ENCODE measurements around the gene ZBTB33.

ZBTB33 gene

DNA sequence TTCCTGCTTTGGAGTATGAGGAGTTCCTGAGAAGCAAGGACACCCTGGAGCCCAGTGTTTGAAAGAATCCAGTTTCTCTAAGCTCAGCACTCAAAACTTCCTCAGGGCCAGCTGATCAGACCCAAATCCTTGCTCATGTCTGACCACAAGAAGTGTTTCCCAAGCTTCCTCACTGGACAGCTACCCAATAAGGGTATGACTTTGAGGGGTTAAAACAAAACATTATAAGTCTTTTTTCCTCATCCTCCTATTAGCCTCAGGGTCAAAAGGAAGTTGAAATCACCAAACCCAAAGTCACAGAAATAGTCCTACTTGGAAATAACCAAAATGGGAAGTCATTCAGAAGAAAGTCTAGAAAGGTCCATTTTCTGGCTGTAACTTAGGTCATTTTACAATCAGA, 13.7 kb downstream of the ZBTB33 start:
- no peak for DNase-seq (ENCODE audit: low spot score)

DNA sequence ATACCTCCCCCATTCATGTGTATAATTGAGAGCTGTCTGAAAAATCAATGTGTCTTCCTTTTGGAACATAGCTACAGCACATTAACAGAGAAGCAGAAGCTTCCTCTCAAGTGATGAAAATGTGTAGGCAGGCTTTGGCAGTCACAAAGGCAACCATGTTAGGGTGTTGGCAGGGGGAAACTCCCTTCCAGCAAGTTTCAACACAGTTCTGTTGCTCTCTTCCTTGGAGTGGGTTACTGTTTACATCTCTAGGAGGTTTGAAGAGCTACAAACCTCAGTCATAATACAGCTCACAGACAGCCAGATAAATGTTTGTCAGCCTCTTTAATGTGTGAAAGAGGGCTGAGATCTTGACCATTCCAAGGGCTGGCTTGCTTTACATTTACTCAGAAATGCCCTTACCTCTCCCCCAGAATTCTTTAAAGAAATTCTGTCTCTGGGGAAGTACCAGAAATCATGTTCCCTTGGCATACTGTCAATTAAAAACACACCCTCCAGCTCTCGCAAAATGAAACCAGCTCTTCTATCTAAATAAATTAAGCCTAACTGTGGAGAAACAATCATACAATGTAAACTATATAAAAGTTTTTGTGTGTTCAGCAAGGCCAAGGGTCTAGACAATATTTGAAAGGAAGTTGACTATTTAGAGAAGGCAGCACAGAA, 18.9 kb downstream of the ZBTB33 start:
- DNase-seq (ENCODE audit: low spot score): no peak

DNA sequence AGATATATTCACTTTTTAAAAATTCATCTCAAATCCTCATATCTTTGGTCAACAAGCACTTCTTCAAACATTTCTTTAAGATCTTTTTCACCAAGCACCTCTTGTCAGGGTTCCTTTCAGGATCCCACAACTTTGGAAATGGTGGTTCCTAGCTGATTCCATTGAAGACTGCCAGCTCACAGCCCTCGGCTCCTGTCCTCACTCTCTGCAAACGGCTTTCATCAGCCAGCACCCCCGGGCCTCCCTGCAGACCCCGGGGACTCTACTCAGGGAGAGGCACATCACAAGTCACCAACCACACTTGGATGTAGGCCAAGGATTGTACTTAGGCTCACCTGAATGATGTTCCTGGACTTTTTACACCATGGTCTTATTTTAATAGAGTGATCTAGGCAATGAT, 20.0 kb downstream of the ZBTB33 start:
- DNase-seq (ENCODE audit: low spot score): no peak

DNA sequence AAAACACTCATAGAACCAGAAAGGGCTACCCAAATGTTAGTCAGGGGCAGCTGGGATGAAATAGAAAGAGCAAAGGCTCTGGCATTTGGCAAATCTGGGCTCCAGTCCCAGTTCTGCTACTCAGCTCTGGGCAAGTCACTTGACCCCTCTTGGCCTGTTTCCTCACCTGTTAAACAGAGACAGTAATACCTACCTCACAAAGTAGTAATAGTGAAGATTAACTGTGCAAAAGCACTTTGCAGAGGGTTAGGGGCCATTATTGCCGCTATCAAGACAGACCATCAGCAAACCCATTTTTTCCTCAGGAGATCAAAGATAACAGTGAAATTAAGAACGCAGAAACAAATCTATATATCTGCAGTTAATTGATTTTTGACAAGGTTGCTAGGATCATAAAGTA, 20.6 kb downstream of the ZBTB33 start:
- DNase-seq (ENCODE audit: low spot score): no peak

DNA sequence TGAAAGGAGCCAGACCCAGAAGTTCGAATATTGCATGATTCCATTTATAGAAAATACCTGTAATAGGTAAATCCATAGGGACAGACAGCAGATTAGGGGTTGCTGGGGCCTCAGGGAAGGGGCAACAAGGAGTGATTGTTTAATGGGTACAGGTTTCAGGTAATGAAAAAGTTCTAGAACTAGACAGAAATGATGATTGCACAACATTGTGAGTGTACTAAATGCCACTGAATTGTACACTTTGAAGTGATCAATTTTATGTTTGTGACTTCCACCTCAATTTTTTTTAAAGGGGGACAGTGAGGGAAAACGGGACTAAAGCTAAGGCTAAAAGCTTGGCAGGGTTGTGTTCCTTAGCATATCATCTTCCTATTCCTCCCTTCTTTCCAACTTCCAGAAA, 23.5 kb downstream of the ZBTB33 start:
- DNase-seq (ENCODE audit: low spot score): no peak

DNA sequence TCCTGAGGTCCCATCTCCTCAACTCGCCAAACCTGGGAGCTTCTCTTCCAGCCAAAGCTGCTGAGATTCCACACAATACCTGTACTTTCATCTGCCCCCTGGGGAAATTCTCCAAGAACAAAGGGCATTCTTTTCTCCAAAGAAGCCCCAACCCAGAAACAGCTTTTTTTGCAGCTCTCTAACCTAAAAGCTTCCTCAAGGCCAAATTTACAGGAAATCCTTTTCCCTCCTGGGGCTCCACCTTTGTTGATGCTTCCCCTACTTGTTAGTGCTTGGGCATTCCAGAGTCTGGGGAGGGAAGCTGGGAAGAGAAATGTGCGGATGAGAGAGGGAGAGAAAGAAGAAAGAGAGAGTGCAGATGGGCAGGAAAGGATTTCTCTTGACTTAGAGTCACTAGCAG, 24.3 kb downstream of the ZBTB33 start:
- no peak for DNase-seq (ENCODE audit: low spot score)

DNA sequence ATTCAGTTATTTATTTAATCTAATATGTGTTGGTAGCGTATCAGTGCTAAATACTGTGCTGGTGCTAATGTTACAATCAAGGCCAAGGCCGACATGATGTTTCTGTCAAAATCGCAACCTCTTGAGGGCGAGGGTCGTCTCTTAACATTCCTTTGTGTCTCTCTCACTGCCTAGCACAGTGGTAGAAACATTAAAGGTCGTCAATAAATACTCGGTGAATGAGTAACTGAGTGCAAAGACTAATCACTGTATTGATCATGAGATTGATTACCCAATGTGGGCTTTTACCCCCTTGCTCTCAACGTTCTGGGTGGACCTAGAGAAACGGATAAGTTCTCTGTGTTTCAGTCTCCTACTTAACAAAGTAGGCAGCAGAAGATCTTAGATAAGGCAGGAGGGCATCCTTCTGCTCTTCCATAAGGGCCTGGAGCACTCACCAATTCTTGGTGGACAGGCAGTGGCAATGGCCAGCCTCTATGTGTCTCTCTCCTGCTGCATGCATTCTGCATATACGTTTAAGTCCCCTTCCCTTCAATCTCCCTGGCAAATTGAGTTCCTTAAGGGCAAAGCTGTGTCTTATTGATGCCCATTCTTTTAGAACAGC, 30.5 kb downstream of the ZBTB33 start:
- no peak for DNase-seq (ENCODE audit: low spot score)

DNA sequence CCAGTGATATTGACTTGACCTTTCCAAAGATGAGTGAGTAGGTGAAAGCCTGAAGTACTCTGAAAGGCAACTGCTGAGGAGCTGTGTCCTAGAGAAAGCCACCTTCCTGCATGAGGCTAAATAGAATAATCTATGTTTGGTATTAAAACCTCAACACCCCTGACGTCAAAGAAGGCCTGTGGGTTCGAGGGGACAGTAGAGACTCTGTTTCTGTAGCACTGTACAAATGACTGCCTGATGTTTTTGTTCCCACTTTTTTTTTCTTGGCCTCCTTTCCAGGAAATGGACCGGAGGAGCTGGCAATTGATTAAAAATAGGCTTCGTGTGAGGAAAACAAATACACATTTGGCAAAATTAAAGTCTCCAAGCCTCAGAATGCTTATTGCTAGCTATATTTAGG, 31.1 kb downstream of the ZBTB33 start:
- no peak for DNase-seq (ENCODE audit: low spot score)

DNA sequence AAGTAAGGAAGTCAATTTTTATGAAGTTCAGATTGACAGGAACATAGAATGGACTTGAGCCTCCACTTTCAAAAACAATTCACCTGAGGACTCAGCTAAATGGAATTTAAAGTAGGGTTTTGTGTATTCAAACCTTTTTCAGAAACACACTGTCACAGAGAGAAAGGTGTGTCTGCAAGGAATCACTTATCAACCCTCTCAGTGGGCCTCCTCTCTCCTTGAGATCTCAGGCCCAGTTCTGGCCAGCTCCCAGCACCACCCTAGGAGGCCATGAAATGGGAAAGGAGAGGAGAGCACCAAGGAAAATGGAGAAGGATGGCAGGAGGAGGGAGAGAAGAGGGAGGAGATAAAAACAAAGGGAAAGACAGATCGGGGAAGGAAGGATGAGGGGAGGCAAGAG, 32.1 kb downstream of the ZBTB33 start:
- DNase-seq (ENCODE audit: low spot score): no peak

DNA sequence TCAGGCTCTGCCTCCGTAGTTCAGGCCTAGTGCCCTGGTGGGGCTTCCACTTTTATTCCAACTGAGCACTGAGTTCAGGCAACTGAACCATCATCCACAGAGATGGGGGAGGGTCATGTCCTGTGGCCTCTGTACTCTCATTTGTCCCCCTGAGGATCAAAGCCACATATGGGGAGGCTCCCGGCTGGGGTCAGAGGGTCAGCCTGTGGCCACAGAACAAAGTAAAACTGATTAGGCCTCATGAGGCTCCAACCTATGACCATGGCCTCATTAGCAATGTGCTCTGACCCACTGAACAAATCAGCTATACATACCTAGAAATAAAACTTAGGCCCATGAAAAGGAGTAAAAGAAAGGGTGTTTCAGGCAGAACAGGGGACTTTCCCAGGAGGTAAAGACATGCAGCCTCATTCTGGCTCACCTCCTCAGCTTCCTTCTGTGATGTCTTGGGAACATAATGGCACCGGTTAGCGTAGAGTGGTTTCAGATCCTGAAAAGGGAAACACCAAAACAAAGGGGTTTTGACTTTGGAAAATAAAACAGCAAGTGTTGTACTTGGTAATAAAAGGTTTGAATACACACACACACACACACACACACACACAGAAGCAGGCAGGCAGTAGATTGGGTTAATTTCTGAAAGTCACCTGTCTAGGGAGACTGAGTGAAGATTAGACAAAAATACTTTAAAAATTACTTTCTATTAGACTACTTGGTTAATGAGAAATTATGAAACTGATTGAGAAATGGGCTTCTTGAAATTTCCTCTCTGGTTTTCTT, 36.3 kb downstream of the ZBTB33 start:
- no peak for DNase-seq (ENCODE audit: low spot score)

DNA sequence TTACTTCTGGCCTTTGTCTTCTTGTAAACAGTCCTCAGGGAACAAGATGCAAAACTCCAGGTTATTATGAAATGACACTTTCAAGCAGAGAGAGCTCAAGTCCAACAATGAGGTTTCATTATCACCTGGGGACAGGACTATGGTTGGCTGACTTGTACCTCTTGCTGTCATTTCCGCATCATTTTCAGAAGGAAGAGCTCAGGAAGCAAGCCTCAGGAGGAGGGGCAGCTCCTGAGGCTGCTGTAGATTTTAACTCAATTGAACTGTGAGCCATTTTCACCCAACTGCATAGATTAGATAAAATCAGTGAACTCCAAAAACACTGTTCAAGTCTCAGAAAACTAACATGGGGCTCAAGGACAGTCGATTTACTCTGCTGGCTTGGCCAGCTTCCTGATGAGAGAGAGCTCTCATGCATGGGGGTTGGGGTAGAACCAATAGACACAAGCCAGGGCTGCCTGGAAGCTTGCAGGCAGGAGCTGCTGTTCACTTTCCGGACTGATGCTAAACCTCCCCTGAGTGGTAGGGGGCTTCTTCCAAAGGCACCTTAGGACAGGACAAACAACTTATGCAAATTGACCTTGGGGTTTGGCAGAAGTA, 37.0 kb downstream of the ZBTB33 start:
- no peak for DNase-seq (ENCODE audit: low spot score)

DNA sequence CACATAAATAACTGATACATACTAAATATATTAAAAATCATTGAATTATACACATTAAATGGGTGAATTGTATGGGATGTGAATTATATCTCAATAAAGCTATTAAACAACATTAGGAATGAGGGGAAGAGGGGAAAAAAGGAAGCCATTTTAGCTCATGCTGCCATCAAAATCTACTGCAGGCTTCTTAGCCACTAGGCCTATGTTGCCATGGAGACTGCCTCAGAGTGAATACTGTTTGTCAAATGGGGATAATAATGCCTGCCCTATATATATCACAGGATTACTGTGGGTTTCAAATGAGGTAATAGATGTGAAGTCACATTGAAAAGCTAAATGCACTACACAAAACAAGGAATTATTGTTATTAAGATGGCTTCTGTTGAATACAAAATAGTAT, 39.5 kb downstream of the ZBTB33 start:
- no peak for DNase-seq (ENCODE audit: low spot score)

DNA sequence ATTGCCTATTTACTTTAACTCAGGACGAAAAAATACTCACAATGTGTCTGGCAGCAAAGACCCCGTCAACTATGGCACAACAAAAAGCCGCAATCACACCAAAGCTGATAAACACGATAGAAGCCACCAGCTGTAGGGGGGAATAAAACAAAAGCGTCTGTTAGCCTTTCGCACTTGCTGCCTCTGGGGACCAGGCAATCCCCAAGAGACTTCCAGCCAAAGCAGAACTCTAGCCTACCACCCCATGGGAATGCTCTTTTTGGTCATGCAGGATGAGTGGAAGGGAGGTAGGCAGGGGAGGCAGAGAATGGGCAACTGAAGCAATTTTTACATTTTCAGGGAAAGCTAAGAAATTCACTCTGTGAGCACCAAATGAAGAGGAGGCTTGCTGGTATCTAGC, 40.6 kb downstream of the ZBTB33 start:
- DNase-seq (ENCODE audit: low spot score): peak; percentile 59

DNA sequence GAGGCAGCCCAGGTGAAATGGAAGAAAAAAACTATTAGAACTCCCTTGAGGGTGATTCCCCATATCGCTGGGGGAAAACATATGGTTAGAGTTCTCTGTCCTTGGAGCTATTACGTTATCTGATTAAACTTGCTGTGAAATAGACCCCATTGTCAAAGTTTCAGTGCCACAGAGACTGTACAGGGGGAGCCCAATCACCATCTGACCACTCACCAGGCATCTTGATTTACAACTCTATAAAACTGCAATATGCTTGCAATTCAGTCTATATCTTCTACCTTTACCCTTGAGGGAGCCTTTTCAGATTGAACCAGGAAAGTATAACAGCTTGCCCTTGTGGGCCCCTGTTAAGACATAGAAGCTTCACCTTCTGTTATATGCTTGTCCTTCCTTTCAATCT, 42.4 kb downstream of the ZBTB33 start:
- DNase-seq (ENCODE audit: low spot score): no peak

DNA sequence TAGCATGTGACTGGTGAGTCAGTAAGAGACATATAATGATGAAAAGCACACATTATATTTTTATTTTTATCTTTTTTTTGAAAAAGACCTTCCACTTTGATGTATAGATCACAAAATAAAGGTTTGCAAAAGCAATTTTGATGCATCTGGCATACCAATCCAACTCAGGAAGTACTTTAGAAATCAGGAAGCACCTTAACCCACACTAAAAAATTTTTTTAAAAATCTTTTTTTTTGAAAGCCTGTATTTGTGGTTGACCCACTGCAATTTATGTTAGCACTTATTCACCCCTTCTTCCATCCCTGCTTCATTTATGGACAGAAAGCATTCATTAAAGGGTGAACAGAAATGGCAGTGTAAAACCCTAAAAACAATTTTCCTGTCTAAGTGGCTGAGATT, 44.0 kb downstream of the ZBTB33 start:
- no peak for DNase-seq (ENCODE audit: low spot score)

DNA sequence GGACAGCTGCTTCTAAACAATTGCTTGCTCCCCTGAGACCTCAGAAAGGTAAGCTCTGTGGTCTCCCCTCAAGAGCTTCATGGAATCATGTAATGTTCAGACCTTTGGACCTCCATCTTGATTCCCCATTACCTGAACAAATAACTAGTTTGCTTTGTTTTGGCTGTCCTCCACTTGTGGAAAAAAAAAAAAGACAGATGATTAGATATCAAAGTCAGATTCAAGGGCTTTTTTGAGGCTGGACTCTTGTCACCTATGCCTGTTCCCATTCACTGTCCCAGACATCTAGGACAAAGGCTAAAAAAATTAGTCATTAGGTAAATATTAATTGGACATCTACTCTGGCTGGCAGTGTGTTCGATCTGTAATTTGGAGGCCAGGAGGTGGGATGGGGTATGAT, 47.3 kb downstream of the ZBTB33 start:
- no peak for DNase-seq (ENCODE audit: low spot score)

DNA sequence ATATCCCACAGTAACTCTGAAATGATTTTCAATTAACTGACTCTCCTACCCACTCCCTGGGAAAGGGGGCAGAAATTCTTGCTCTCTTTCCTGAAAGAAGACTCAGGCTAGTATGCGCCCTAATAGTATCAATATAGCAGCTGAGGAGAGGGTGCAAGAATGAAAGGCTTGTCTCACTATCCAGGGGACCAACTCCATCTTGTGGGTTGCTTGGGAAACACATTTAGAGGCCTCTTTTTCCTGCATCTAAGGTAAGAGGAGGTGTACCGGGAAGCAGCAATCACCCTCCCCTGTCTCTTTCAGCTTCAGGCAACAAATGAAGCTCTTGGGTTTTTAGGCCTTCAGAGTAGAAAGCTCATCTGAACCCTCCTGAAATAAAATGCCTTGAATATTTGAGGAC, 49.3 kb downstream of the ZBTB33 start:
- DNase-seq (ENCODE audit: low spot score): no peak

DNA sequence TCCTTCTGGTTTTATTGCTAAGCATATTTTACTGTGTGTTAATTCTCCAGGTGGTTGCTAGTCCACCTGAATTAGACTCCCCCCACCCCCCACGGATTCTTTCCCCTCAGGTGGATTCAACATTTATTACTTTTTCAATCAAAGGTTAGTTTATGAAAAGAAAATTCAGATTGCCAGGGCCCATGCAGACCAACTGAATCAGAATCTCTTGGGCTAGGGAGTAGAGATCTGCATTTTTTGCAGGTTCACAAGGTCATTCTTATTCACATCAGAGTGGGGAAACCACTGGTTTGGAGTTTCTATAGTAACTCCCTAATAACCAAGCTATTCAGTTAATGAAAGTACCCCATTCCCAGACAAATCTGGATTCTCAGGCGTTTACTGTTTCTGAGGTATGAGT, 50.9 kb downstream of the ZBTB33 start:
- no peak for DNase-seq (ENCODE audit: low spot score)

DNA sequence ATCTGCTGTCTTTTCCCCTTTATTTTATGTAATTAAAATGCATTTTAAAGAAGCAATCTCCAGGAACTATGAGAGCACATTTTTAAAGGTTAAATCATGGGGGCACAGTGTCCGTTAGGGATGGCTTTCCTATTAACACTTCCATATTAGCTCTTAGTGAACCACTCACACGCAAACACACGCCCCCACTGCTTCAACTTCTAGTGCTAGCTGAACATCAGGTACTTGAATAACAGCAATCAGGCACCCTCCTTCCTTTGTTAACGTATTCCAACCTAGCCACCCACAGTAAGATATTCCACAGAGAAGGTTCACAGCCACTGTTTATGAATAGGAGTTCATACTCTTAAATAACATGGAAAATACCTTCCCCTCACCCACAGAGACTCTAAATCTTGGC, 51.3 kb downstream of the ZBTB33 start:
- DNase-seq (ENCODE audit: low spot score): no peak

DNA sequence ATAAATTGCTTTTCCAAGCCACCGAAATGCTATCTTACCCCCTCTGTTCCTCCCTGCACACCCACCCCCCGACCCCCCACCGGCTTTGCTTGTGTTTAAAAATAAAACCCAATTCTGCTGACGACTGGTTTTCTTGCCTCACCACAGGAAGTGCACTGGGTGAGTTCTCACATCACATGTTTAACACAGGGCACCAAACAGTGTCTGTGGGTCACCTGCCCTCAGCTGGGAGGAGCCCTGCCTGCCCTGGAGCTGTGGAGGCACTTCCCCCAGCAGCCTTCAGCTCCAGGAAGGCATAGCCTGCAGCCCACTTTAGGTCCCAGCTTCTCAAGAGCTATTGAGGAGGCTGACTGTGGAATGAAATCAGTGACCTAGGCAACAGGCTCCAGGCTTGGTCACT, 51.8 kb downstream of the ZBTB33 start:
- no peak for DNase-seq (ENCODE audit: low spot score)

DNA sequence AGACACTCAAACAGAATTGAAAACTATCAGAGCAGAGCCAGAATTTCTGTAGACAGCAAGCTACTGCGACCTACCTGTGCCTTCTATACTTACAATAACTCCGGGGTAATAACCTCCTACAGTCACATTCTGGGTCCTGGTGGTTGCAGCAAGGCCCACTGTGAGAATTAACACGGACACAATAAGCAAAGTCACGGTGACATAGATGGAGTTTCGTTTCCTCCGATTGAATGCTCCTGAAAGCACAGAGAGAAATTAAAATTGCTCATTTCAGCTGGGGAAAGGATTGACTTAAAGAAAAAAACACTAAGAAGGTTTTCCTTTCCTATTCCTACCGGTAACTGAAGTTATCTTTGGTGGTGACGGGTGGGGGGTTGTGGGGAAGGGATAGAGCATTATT, 53.6 kb downstream of the ZBTB33 start:
- no peak for DNase-seq (ENCODE audit: low spot score)

DNA sequence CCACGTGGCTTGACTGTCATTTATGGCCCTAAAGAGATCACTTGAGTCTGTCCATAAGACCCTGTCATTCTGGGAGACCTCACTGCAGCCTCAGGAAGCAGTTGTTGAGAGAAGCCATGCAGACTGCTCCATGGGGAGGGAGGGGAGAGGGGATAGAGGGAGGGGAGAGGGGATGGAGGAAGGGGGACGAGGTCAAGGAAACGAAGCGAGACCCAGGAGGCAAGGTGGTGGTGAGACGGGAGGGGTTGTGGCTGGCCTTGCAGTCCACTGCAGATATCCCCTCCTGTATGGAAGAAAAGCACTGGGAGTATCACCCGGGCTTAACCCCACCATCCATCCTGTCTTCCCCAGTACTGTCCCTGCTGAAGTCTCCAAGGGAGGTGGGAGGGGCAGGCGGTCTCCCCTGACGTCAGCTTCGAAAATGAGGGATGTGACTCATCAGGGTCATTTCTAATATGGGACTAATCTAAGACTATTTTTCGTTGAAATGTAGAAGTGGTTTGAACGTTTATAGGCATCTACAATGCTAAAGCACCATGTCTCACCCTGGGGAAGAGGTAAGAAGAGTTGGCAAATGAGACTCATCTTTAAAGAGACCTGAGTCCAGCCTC, 55.0 kb downstream of the ZBTB33 start:
- DNase-seq (ENCODE audit: low spot score): no peak

DNA sequence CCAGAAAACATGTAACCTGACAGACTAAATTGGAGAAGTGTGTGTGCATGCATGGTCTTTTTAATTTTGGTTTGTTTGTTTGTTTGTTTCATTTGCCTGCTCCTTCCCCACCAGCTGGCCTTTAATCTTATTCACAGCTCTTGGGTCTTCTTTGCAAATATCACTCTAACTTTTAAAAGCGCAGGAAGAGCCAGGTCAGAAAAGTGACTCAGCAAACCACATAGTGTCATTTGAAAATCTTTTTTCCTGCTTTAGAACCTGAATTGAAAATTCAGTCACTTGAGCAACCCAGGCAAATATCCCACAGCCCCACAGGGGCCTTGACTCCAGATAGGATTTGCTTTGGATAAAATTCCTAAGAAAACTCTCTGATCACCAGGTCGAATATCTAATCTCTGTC, 56.0 kb downstream of the ZBTB33 start:
- DNase-seq (ENCODE audit: low spot score): no peak
